HG03342 (cell line): ENCODE results near the gene TNFAIP8L1.

Source experiments
- ATAC-seq: cut with Tn5 transposase; IDR thresholded peaks from one replicate; pipeline ENCODE4 v1.9.1; 2021; ENCODE audit warnings: mild to moderate bottlenecking, moderate library complexity; ENCODE audit not compliant: unreplicated experiment

The TNFAIP8L1 gene

GRCh38 chr19:4609878-4610511 lies 29.3 kb upstream of the TNFAIP8L1 start:
- ATAC-seq, result no peak

DNA sequence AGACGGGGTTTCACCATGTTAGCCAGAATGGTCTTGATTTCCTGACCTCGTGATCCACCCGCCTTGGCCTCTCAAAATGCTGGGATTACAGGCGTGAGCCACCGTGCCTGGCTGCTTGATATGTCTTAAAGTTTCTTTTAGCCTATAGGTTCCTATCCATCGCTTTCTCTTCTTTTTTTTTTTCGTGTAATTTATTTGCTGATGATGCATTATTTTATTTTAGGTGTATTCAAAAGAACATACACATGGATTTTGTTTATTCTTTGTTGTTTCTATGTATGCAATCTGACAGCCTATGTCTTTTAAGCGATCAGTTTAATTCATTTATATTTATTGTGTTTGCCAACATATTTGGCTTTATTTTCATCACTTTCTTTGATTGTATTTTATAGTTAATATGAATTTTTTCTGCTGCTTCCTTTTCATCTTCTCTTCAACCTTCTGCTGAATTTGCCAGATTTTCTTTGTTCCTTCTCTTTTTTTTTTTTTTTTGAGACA lies 26.0 kb upstream of the TNFAIP8L1 start:
- ATAC-seq, result no peak

DNA sequence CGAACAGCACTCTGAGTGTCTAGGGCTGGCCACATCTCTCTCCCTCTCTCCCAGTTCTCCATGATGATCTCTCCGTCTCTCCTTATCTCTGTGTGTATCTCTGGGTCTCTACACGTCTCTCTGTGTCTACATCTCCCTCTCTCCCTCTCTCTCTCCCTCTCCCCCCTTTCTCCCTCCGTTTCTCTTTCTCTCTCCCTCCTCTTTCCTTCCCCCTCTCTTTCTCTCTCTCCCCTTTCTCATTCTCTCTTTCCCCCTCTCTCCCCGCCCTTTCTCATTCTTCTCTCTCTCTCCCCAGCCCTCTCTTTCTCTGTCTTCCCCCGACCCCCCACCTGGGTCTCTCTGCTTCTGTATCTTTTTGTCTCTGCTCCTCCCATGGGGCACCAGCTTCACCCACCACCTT lies 21.3 kb upstream of the TNFAIP8L1 start:
- ATAC-seq, result no peak

GRCh38 chr19:4619668-4620294 lies 19.5 kb upstream of the TNFAIP8L1 start:
- ATAC-seq, result no peak

GRCh38 chr19:4620675-4621074 lies 18.6 kb upstream of the TNFAIP8L1 start:
- no peak for ATAC-seq

GRCh38 chr19:4622695-4623421 lies 16.5 kb upstream of the TNFAIP8L1 start:
- no peak for ATAC-seq

- no peak for ATAC-seq
Observed at GRCh38 chr19:4624301-4624700, 15.0 kb upstream of the TNFAIP8L1 start.

- no peak for ATAC-seq
Observed at GRCh38 chr19:4624733-4625362, 14.5 kb upstream of the TNFAIP8L1 start.

DNA sequence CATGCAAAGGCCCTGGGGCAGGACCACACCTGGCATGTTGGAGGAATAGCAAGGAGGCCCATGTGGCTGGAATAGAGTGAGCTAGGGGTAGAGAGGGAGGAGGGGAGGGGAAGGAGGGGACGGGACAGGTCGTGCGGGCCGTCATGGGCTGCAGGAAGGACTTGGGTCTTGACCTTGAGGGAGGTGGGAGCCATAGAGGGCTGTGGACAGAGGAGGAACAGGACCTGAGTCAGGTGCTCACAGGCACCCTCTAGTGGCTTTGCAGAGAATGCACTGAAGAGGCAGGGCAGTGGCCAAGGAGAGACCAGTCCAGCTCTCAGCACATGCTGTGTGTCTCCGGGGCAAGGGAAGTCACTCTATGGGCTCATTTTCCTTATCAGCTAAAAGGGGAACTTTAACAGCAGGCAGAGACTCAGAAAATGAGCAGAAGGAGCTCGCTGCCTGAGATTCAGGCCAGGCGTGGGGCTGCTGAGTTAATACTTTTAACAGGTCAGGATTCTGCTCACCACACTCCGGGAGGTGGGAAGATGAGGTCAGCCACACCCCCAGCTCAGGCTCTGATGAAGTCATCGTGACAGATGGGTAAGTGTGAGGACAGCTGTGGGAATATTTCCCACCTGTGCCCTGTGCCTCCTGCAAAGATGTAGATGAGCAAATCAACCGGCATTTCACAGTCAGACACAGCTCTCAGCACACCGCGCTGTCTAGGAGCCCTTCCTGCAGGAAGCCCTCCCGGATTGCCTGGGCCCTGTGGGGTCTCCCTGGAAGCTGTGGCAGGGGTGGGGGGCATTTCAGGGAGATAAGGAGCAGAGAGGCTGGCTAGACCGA lies 6.0 kb upstream of the TNFAIP8L1 start:
- ATAC-seq, result no peak

DNA sequence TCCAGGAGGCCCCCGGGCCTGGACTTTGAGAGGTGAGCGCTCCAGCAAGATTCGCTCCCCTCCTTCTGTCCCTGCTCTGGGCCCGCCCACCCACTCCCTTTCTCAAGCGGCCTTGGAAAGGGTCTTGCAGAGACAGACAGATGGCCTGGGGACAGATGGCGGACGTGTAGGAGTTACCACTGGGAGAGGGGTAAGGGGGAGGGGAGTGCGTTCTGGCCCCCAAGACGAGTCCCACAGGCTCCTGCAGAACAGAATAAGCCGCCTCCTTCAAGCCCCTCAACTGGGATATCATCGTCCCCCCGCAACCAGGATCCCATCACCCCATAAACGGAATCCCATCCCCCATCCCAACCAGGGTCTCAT lies 3.6 kb upstream of the TNFAIP8L1 start:
- no peak for ATAC-seq

DNA sequence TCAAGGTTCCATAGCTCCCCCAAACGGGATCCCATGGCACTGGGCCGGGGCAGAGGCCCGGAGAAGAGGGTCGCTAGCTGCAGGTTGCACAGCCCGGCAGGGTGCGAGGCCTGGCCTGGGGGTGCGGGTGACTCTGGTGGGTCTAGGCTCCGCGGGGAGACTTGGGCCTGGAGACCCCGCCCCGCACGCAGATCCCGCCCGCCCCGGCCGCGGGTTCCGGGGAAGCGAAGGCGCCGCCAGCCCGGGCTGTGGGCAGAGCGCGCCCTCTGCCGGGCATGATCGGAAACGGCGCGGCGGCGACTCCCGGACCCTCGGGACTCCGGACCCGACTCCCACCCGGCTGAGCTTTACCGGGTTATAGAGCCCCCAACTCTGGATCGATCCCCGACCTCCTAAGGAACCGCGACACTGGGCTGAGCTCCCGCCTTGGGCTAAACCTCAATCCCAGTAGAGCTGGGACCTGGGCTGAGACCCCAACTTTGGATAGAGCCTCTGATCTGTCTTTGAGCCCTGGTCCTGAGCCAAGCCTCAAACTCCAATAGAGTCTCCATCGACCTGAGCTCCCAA lies 3.1 kb upstream of the TNFAIP8L1 start:
- ATAC-seq, result no peak

- ATAC-seq, result no peak
Observed at GRCh38 chr19:4636761-4637160, 2.6 kb upstream of the TNFAIP8L1 start.

- ATAC-seq, result no peak
Observed at GRCh38 chr19:4638317-4638716, 999 bp upstream of the TNFAIP8L1 start.

- no peak for ATAC-seq
Observed at GRCh38 chr19:4639531-4640246, 373 bp downstream of the TNFAIP8L1 start.

- no peak for ATAC-seq
Observed at GRCh38 chr19:4640247-4641000, 1.1 kb downstream of the TNFAIP8L1 start.

DNA sequence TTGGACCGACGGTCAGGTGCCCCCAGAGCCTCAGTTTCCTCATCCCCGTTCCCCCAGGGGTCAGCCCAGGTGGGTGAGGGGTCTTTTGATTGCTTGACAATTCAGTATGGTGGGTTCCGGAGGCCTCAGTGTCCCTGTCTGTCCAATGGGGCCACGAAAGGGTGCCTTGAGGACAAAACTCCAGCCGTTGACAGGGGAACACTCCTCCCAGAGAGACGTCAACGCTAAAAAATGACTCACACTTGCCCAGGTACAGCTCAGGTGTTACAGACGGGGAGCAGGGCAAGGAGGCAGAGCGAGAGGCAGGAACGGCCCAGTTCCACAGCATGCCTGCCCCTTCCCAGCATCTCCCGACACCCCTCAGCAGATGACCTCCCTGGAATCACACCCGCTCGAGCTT lies 1.8 kb downstream of the TNFAIP8L1 start:
- no peak for ATAC-seq

- ATAC-seq, result no peak
Observed at GRCh38 chr19:4642625-4643024, 3.3 kb downstream of the TNFAIP8L1 start.

DNA sequence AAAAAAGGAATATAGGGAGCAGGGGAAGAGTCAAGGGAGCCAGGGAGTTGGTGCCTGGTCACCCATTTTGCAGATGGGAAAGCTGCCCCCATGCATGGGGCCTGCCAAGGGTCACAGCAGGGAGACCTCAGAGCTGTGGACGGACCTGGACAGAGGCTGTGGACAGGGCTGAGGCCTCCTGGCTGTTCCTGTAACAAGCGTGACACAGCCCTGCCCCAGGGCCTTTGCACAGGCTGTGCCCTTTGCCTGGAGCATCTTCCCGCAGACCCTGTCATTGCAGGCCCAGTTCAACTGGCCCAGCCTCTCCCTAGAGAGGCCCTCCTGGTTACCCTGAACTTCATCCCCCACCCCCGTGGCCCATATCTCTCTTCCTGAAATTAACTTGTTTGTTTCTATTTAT lies 6.4 kb downstream of the TNFAIP8L1 start:
- ATAC-seq, result no peak
